GM23338 (cell line): ENCODE measurements around the gene ERMN. TPM values are rescaled to one million over a fixed set of nuclear protein-coding genes. Genes with fewer than 3 reads are reported as not detected.

Experiments
- polyA plus RNA-seq: library from polyadenylated mRNA; unstranded; fragments of >200 nt; fragmentation: Nextera tagmentation; extraction: Ambion mirVana; gene quantifications from 2 replicates; pipeline ENCODE4 v1.2.1, GENCODE V29; 2016
- total RNA-seq: library from RNA; depleted of rRNA; stranded (reverse); fragments of >200 nt; shearing (Covaris generic); gene quantifications from 2 replicates; pipeline ENCODE4 v1.2.3, GENCODE V29; 2014; rRNA removed

The ERMN gene
- total and polyA plus RNA-seq, 2 experiments from 2014 or later = 0.35 to 0.44 TPM

Other genes with a start within 250 kb of the ERMN start
- gene GALNT5, start 68.1 kb downstream of the ERMN start, total RNA-seq = 0.04 and 0.14 TPM in 2 replicates
- gene GALNT5, start 68.1 kb downstream of the ERMN start, polyA plus RNA-seq = 0.05 and 0.12 TPM in 2 replicates
- gene CYTIP, start 118.3 kb upstream of the ERMN start, total RNA-seq = not detected in 2 replicates
- 0.28 TPM in 1 of 2 replicates, not detected in the other for gene CYTIP, start 118.3 kb upstream of the ERMN start, polyA plus RNA-seq